Mammary epithelial cell (primary cell): ENCODE measurements around the gene DTWD1.

Experiments used
- EZH2 ChIP-seq: IDR thresholded peaks from 2 replicates; pipeline ENCODE4 v1.6.1; 2012; ENCODE audit warnings: low read length, inconsistent platforms, borderline replicate concordance
- TF ChIP-seq, protein P1 (sequence below), 2 donors: IDR thresholded peaks in 1 of 2; conservative IDR thresholded peaks in 1 of 2; 2 replicates each; pipeline ENCODE4 v1.5.1; 2011 to 2012; ENCODE audit warnings: inconsistent platforms in 2 of 2, low read length in 2 of 2, mild to moderate bottlenecking in 2 of 2, control low read depth in 1 of 2, low read depth in 1 of 2; ENCODE audit not compliant: insufficient read depth in 1 of 2; ENCODE audit errors: extremely low read depth in 1 of 2

DNA sequence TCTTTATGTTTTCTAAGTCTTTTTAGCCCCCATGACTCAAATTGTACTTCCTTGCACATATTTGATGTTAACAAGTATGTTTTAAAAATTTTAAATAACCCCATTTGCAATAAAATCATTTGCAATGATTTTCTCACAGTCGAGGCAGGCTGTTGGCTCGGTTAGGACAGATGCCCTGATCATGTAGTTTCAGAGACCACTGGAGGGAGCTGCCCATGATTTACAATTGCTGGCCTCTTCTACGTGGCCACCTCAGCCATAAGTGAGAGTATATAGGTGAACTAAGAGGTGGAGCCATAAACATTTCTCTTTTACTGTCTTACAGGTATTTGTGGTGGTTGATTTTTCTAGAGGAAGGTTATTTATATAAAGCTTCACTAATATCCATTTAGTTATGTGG lies 1.7 kb downstream of the DTWD1 start:
- TF ChIP-seq, protein P1, sequence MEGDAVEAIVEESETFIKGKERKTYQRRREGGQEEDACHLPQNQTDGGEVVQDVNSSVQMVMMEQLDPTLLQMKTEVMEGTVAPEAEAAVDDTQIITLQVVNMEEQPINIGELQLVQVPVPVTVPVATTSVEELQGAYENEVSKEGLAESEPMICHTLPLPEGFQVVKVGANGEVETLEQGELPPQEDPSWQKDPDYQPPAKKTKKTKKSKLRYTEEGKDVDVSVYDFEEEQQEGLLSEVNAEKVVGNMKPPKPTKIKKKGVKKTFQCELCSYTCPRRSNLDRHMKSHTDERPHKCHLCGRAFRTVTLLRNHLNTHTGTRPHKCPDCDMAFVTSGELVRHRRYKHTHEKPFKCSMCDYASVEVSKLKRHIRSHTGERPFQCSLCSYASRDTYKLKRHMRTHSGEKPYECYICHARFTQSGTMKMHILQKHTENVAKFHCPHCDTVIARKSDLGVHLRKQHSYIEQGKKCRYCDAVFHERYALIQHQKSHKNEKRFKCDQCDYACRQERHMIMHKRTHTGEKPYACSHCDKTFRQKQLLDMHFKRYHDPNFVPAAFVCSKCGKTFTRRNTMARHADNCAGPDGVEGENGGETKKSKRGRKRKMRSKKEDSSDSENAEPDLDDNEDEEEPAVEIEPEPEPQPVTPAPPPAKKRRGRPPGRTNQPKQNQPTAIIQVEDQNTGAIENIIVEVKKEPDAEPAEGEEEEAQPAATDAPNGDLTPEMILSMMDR (conservative IDR thresholded peaks at IDR 0.05 in 1 of 2, IDR thresholded peaks at IDR 0.05 in 1 of 2; ENCODE audit: extremely low read depth in 1 of 2, insufficient read depth in 1 of 2, low read depth in 1 of 2, low read length in 2 of 2): no peak
- no peak for TF ChIP-seq EZH2
